ENCODE results near the gene ADSL.

ADSL gene

DNA sequence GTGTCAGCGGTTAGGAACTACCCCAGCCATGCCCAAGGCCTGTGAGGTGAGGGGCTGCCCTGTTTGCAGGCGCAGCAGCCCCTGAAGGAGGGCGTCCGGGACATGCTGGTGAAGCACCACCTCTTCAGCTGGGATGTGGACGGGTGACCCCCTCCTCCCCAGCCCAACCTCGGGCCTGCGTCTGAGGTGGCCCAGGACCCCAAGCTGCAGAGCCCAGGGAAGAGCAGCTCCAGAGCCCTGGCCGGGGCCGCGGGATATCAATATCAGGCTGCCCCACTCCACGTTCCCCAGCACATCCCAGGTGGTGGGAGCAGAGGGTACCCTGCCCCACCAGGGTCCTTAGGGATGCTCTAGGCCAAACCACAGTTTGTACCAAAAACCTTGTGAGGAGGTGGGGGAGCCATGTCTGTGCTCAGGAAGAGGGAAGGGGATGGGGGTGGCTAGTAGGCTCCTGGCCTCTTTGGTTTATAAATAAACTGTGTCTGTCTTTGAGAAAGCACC, 63.4 kb downstream of the ADSL start:
- H3K4me3 ChIP-seq (ENCODE audit: low read length), result no peak overlapping the region
- TF ChIP-seq, protein P1, sequence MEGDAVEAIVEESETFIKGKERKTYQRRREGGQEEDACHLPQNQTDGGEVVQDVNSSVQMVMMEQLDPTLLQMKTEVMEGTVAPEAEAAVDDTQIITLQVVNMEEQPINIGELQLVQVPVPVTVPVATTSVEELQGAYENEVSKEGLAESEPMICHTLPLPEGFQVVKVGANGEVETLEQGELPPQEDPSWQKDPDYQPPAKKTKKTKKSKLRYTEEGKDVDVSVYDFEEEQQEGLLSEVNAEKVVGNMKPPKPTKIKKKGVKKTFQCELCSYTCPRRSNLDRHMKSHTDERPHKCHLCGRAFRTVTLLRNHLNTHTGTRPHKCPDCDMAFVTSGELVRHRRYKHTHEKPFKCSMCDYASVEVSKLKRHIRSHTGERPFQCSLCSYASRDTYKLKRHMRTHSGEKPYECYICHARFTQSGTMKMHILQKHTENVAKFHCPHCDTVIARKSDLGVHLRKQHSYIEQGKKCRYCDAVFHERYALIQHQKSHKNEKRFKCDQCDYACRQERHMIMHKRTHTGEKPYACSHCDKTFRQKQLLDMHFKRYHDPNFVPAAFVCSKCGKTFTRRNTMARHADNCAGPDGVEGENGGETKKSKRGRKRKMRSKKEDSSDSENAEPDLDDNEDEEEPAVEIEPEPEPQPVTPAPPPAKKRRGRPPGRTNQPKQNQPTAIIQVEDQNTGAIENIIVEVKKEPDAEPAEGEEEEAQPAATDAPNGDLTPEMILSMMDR (conservative IDR thresholded peaks at IDR 0.05; ENCODE audit: low read depth, low read length), result no peak
- DNase-seq (ENCODE audit: low read depth), result no peak

DNA sequence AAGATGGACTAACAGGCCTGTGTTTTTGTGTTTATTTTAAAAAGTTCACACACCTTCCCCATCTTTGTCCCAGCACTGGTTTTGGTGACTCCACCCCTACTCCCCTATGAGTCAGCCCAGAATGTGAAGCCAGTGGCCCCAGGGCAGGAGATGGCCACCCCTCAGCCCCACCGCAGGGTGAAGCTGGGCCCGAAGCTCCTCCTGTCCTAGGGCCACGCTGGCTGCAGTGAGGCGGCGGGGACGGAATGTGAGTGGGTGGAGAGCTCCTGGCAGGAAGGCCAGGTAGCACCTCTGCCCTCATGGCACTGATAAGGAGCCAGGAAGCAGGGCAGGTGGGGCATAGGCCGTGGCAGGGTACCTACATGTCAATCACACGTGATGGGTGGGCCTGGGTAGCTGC, 64.0 kb downstream of the ADSL start:
- no peak overlapping the region for H3K4me3 ChIP-seq (ENCODE audit: low read length)
- no peak for DNase-seq (ENCODE audit: low read depth)
- TF ChIP-seq, protein P1 (conservative IDR thresholded peaks at IDR 0.05; ENCODE audit: low read depth, low read length), result no peak

DNA sequence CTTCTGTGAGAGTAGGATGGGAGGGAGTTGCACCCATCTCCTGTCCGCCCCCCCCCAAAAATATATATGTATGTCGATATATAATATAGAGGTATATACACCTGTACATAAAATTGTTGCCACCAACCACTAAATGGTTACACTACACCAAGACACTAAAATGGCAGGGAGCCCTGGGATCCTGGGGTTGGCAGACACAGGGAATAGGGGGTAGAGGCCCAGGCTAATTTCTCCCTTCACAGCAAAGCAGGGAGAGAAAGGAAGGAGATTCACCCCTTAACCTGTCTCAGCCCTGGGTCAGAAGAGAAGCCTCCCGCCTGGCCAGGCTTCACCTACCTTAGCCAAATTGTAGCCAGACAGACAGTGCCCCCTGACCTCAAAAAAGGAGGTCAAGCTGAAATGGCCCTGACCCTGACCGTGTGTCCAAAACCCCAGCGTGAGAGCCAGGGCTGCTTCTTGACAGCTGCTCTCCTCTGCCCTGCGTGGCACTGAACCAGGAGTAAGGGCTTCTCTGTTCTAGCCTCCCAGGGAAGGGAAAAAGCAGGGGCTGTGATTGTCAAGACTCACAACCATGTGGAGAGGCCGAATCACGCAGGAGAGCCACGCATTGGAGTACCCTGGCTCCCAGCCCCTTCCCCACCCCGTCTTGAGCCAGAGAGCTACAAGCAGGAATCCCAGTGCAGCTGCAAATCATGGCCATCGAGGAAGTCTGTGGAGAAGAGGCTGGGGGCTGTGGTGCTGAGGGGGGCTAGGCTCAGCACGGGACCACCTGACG, 64.6 kb downstream of the ADSL start:
- TF ChIP-seq, protein P1 (conservative IDR thresholded peaks at IDR 0.05; ENCODE audit: low read depth, low read length), result no peak
- DNase-seq (ENCODE audit: low read depth), result no peak
- no peak overlapping the region for H3K4me3 ChIP-seq (ENCODE audit: low read length)

DNA sequence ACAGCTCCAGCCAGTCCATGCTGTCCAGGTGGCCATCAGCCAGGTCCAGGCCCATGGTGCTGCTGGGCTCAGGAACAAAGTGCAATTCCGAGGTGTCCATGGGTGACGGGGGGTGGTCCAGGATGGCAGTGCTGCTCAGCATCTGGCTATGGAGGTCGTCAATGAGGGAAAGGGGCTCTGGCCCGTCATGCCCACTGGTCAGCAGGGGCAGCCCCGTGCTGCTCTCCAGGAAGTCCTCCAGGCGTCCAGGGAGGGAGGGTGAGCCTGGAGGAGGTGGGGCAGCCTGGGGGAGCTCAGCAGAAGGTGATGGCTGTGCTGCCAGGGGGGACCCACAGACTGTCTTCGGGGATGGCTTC, 65.2 kb downstream of the ADSL start:
- H3K4me3 ChIP-seq (ENCODE audit: low read length), result no peak overlapping the region
- TF ChIP-seq, protein P1 (conservative IDR thresholded peaks at IDR 0.05; ENCODE audit: low read depth, low read length), result no peak
- no peak for DNase-seq (ENCODE audit: low read depth)

DNA sequence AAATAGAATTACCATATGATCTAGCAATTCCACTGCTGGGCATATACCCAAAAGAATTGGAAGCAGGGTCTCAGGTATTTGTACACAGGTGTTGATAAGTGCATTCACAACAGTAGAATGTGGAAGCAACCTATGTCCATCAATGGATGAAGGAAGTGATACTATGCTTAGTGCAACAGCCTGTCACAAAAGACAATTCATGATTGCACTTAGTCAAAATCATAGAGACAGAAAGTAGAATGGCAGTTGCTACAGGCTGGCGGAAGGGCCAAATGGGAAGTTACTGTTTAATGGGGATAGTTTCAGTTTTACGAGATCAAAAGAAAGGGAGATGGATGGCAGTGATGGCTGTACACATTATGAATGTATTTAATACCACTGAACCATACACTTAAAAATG, 66.1 kb downstream of the ADSL start:
- TF ChIP-seq, protein P1 (conservative IDR thresholded peaks at IDR 0.05; ENCODE audit: low read depth, low read length), result no peak
- no peak for DNase-seq (ENCODE audit: low read depth)
- H3K4me3 ChIP-seq (ENCODE audit: low read length), result no peak overlapping the region

DNA sequence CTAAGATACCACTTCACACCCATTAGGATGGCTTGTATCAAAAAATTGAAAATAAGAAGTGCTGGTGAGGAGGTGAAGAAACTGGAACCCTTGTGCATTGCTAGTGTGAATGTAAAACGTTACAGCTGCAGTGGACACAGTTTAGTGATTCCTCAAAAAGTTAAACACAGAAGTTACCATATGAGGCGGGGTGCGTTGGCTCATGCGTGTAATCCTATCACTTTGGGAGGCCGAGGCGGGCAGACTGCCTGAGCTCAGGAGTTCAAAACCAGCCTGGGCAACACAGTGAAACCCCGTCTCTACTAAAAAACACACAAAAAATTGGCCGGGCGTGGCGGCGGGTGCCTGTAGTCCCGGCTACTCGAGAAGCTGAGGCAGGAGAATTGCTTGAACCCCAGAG, 67.6 kb downstream of the ADSL start:
- H3K4me3 ChIP-seq (ENCODE audit: low read length), result no peak overlapping the region
- DNase-seq (ENCODE audit: low read depth), result no peak
- TF ChIP-seq, protein P1 (conservative IDR thresholded peaks at IDR 0.05; ENCODE audit: low read depth, low read length), result no peak

DNA sequence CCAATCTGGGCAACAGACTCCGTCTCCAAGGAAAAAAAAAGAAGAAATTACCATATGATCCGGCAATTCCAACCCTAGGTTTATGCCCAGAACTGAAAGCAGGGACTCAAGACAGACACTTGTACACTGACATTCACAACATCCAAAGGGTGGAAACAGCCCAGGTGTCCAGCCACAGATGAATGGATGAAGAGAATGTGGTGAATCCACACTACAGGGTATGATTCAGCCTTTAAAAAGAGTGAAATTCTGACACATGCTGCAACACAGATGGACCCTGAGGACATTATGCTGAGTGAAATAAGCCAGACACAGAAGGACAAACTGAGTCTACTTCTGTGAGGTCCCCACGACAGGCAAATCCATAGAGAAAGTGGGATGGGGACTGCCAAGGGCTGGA, 68.0 kb downstream of the ADSL start:
- DNase-seq (ENCODE audit: low read depth), result no peak
- H3K4me3 ChIP-seq (ENCODE audit: low read length), result no peak overlapping the region
- TF ChIP-seq, protein P1 (conservative IDR thresholded peaks at IDR 0.05; ENCODE audit: low read depth, low read length), result no peak

Data from retinal pigment epithelial cell (primary cell).